H9 (cell line): Measurements from ENCODE around the gene MTMR3. TPM values are rescaled to one million over a fixed set of nuclear protein-coding genes. Genes with fewer than 3 reads are reported as not detected.

ENCODE experiments used
- DNase-seq: peaks from one replicate; pipeline ENCODE4 v3.0.0-alpha.2; 2017
- H2AFZ ChIP-seq: one replicate; pipeline ENCODE4 v1.6.1; 2013; ENCODE audit warnings: mild to moderate bottlenecking, low read length, control low read depth, moderate library complexity
- H2AK5ac ChIP-seq: 2 replicates; pipeline ENCODE4 v1.6.1; 2013; ENCODE audit warnings: low read length, control low read depth, mixed read lengths; ENCODE audit not compliant: insufficient read length
- H2BK120ac ChIP-seq: one replicate; pipeline ENCODE4 v1.6.1; 2013; ENCODE audit warnings: low read depth, mild to moderate bottlenecking, low read length, control low read depth, inconsistent platforms; ENCODE audit not compliant: poor library complexity, severe bottlenecking
- H2BK12ac ChIP-seq: 2 replicates; pipeline ENCODE4 v1.6.1; 2013; ENCODE audit warnings: low read length, control low read depth, mixed read lengths, low read depth; ENCODE audit not compliant: insufficient read length
- H2BK15ac ChIP-seq: 2 replicates; pipeline ENCODE4 v1.6.1; 2013; ENCODE audit warnings: low read depth, low read length, control low read depth
- H2BK20ac ChIP-seq: one replicate; pipeline ENCODE4 v1.6.1; 2013; ENCODE audit warnings: low read depth, mild to moderate bottlenecking, low read length, control low read depth, inconsistent platforms; ENCODE audit not compliant: poor library complexity, severe bottlenecking
- H2BK5ac ChIP-seq: 2 replicates; pipeline ENCODE4 v1.6.1; 2013; ENCODE audit warnings: low read length, control low read depth, mixed read lengths; ENCODE audit not compliant: insufficient read length
- H3K14ac ChIP-seq: 2 replicates; pipeline ENCODE4 v1.6.1; 2013; ENCODE audit warnings: low read length, control low read depth; ENCODE audit not compliant: insufficient read depth
- H3K18ac ChIP-seq: 2 replicates; pipeline ENCODE4 v1.6.1; 2013; ENCODE audit warnings: low read depth, mild to moderate bottlenecking, mixed read lengths, low read length, control low read depth; ENCODE audit not compliant: insufficient read length
- H3K23ac ChIP-seq: 2 replicates; pipeline ENCODE4 v1.6.1; 2013; ENCODE audit warnings: low read length, control low read depth, mixed read lengths, low read depth; ENCODE audit not compliant: insufficient read length
- H3K23me2 ChIP-seq: 2 replicates; pipeline ENCODE4 v1.6.1; 2013; ENCODE audit warnings: low read depth, mild to moderate bottlenecking, mixed read lengths, low read length, control low read depth; ENCODE audit not compliant: insufficient read length, poor library complexity, severe bottlenecking
- H3K27ac ChIP-seq: 2 replicates; pipeline ENCODE4 v1.5.1; 2013; ENCODE audit warnings: low read length, control low read depth, mixed read lengths, low read depth; ENCODE audit not compliant: insufficient read length
- H3K27me3 ChIP-seq: 2 replicates; pipeline ENCODE4 v1.6.1; 2013; ENCODE audit warnings: low read length, control low read depth, inconsistent platforms; ENCODE audit not compliant: insufficient read depth
- H3K4ac ChIP-seq: 2 replicates; pipeline ENCODE4 v1.6.1; 2013; ENCODE audit warnings: low read depth, mild to moderate bottlenecking, control low read depth, inconsistent platforms, low read length, moderate library complexity
- H3K4me1 ChIP-seq: 2 replicates; pipeline ENCODE4 v1.6.1; 2013; ENCODE audit warnings: low read length, control low read depth, inconsistent platforms; ENCODE audit not compliant: insufficient read depth
- H3K4me2 ChIP-seq: 2 replicates; pipeline ENCODE4 v1.6.1; 2013; ENCODE audit warnings: low read length, control low read depth, mixed read lengths; ENCODE audit not compliant: insufficient read length, insufficient read depth
- H3K56ac ChIP-seq: 2 replicates; pipeline ENCODE4 v1.6.1; 2013; ENCODE audit warnings: low read depth, mild to moderate bottlenecking, mixed read lengths, low read length, control low read depth; ENCODE audit not compliant: insufficient read length
- H3K79me1 ChIP-seq: 2 replicates; pipeline ENCODE4 v1.6.1; 2013; ENCODE audit warnings: low read depth, mild to moderate bottlenecking, moderate library complexity, low read length, control low read depth, inconsistent platforms; ENCODE audit not compliant: insufficient read depth, poor library complexity, severe bottlenecking
- H3K79me2 ChIP-seq: 2 replicates; pipeline ENCODE4 v1.6.1; 2013; ENCODE audit warnings: low read length, control low read depth, inconsistent platforms; ENCODE audit not compliant: insufficient read depth
- H3K9ac ChIP-seq: 2 replicates; pipeline ENCODE4 v1.6.1; 2013; ENCODE audit warnings: low read length, control low read depth, mixed read lengths; ENCODE audit not compliant: insufficient read length; ENCODE audit errors: extremely low read depth
- H3K9me3 ChIP-seq: one replicate; pipeline ENCODE4 v1.6.1; 2013; ENCODE audit warnings: low read depth, low read length, inconsistent platforms; ENCODE audit not compliant: control insufficient read depth
- H3T11ph ChIP-seq: one replicate; pipeline ENCODE4 v1.6.1; 2013; ENCODE audit warnings: mild to moderate bottlenecking, low read length, control low read depth, inconsistent platforms
- H4K20me1 ChIP-seq: one replicate; pipeline ENCODE4 v1.6.1; 2013; ENCODE audit not compliant: control insufficient read depth, insufficient read length, insufficient read depth
- H4K5ac ChIP-seq: 2 replicates; pipeline ENCODE4 v1.6.1; 2013; ENCODE audit warnings: low read depth, mild to moderate bottlenecking, mixed read lengths, low read length, control low read depth; ENCODE audit not compliant: insufficient read length
- H4K8ac ChIP-seq: replicated peaks from 2 replicates; pipeline ENCODE4 v1.6.1; 2013; ENCODE audit warnings: low read length, control low read depth, mixed read lengths, low read depth; ENCODE audit not compliant: insufficient read length
- H4K91ac ChIP-seq: 2 replicates; pipeline ENCODE4 v1.6.1; 2013; ENCODE audit warnings: low read depth, mild to moderate bottlenecking, moderate library complexity, mixed read lengths, low read length, control low read depth; ENCODE audit not compliant: insufficient read length
- H3K27ac Mint-ChIP-seq, 3 experiments: 2 replicates in 2 of 3; 3 replicates in 1 of 3; pipeline ENCODE4 v1.8.0; 2020 to 2021; ENCODE audit warnings: mixed read lengths in 3 of 3, mild to moderate bottlenecking in 1 of 3, moderate library complexity in 1 of 3
- H3K27me3 Mint-ChIP-seq: 2 replicates; pipeline ENCODE4 v1.8.0; 2021; ENCODE audit warnings: low read depth, mild to moderate bottlenecking, moderate library complexity, mixed read lengths
- H3K36me3 Mint-ChIP-seq, 3 experiments: 2 replicates in 2 of 3; 3 replicates in 1 of 3; pipeline ENCODE4 v1.8.0; 2020 to 2021; ENCODE audit warnings: low read depth in 3 of 3, mixed read lengths in 3 of 3; ENCODE audit not compliant: insufficient read depth in 1 of 3
- H3K4me1 Mint-ChIP-seq, 2 experiments: 2 replicates each; pipeline ENCODE4 v1.8.0; 2020; ENCODE audit warnings: mixed read lengths in 2 of 2
- H3K4me3 Mint-ChIP-seq, 2 experiments: 2 replicates in 1 of 2; 3 replicates in 1 of 2; pipeline ENCODE4 v1.8.0; 2020 to 2021; ENCODE audit warnings: mild to moderate bottlenecking in 2 of 2, mixed read lengths in 2 of 2, moderate library complexity in 1 of 2
- H3K9me3 Mint-ChIP-seq, 2 experiments: 2 replicates in 1 of 2; 3 replicates in 1 of 2; pipeline ENCODE4 v1.8.0; 2020; ENCODE audit warnings: mild to moderate bottlenecking in 2 of 2, mixed read lengths in 2 of 2, moderate library complexity in 1 of 2
- WGBS: extraction: QIAGEN DNeasy Blood & Tissue Kit; methylation state at CpG from one replicate; pipeline ENCODE4 v1.1.7; 2013; ENCODE audit warnings: missing lambda C conversion rate, low lambda C conversion rate, mixed read lengths; ENCODE audit not compliant: insufficient read length; ENCODE audit errors: extremely low coverage; 5-methylcytosine and 5-hydroxymethylcytosine counted together
- total RNA-seq: library from RNA; stranded (reverse); gene quantifications from 2 replicates; pipeline ENCODE4 v1.2.1, GENCODE V29; 2021
- TF ChIP-seq, protein P1 (sequence below): fragments of 200-600 bp; sonication (generic); conservative IDR thresholded peaks from 3 replicates; pipeline ENCODE4 v1.8.0; 2021; ENCODE audit warnings: antibody characterized with exemption, mild to moderate bottlenecking

The MTMR3 gene
- total RNA-seq, 1 experiment from 2014 or later = 19.8 TPM

DNA sequence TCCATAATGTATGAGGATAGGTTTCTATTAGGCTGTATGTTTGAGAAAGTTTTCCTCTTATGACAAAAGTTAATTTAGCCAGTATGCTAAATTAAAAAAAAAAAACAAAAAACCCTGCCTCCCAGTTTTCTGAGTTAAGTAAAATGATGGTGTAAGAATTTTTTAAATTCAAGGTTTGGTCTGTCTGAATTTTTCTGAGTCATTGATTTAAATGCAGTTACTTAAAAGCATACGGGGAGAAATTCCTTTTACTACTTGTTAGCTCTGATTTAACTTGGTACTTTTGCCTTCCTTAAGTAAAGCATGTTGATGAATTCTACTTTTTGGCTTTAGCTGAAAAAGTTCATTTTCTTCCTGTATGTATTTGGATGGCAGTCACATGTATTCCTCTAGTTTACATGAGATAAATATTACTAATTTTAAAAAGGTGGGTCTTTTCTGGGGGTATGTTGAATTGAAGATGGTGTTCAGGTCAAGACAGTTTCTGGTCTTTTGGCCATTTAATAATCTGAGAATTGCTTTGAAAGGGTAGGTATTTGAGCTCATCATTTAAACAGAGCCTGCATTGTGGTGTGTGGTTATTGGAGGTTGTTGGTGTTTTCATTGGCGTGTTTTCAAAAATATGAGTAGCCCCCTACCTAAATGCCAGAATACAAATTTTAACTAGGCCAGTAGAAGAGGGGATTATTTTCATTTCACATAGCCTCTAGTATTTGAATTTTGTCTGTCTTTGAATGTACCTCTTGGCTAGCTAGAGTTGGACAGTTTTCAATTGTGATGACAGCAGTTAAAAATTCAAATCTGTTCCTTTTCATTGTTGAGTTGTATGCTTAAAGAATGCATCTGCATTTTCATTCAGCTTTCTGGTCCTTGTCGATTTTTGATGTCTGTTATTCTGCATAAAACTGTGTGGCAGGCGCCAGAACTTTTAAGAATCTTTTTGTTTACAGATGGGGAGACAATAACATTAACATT lies 64.7 kb downstream of the MTMR3 start:
- Histone ChIP-seq H3T11ph (no peak overlapping the region), H2BK12ac (no peak overlapping the region), H4K91ac (no peak overlapping the region), H3K79me2 (peaks cover 2% of the 10 kb centered on the region; the same call in 1 of the 2 replicates), H3K56ac (no peak overlapping the region), H4K20me1 (no peaks in the 10 kb centered on the region), H3K27me3 (no peaks in the 10 kb centered on the region), H4K5ac (no peak overlapping the region), H3K79me1 (peaks cover 4% of the 10 kb centered on the region), H2BK15ac (no peak overlapping the region), H2AFZ (no peak overlapping the region), H3K9me3 (no peaks in the 10 kb centered on the region), H3K14ac (no peak overlapping the region), H2BK20ac (no peak overlapping the region), H3K23ac (no peak overlapping the region), H3K23me2 (no peaks in the 10 kb centered on the region), H2AK5ac (no peak overlapping the region), H3K4me1 (peaks cover 2% of the 10 kb centered on the region; the same call in 1 of the 2 replicates), H3K27ac (no peak overlapping the region), H4K8ac (no peak overlapping the region), H3K4me2 (no peak overlapping the region), H2BK5ac (no peak overlapping the region), H2BK120ac (no peak overlapping the region), H3K9ac (no peak overlapping the region), H3K4ac (no peak overlapping the region), H3K18ac (no peak overlapping the region)
- Mint-ChIP-seq H3K36me3 (peaks cover 2 to 3% (median 3%) of the 10 kb centered on the region in 3 experiments; a peak in 6 of 7 replicates), H3K27me3 (no peaks in the 10 kb centered on the region), H3K9me3 (peaks cover 0 to 2% of the 10 kb centered on the region in 2 experiments; a peak in 4 of 5 replicates), H3K4me1 (peaks cover 60 to 65% of the 10 kb centered on the region in 2 experiments), H3K27ac (peak overlapping the region; percentile 13 to 82 (median 54); a peak in 6 of 7 replicates), H3K4me3 (no peak overlapping the region; a peak in 1 of 5 replicates)
- WGBS = no CpG with 5 or more reads among the region's 4 CpGs
- no peak for DNase-seq
- TF ChIP-seq, protein P1, sequence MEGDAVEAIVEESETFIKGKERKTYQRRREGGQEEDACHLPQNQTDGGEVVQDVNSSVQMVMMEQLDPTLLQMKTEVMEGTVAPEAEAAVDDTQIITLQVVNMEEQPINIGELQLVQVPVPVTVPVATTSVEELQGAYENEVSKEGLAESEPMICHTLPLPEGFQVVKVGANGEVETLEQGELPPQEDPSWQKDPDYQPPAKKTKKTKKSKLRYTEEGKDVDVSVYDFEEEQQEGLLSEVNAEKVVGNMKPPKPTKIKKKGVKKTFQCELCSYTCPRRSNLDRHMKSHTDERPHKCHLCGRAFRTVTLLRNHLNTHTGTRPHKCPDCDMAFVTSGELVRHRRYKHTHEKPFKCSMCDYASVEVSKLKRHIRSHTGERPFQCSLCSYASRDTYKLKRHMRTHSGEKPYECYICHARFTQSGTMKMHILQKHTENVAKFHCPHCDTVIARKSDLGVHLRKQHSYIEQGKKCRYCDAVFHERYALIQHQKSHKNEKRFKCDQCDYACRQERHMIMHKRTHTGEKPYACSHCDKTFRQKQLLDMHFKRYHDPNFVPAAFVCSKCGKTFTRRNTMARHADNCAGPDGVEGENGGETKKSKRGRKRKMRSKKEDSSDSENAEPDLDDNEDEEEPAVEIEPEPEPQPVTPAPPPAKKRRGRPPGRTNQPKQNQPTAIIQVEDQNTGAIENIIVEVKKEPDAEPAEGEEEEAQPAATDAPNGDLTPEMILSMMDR = no peak
